Measurements from ENCODE around the gene SLC44A5. TPM values are rescaled to one million over a fixed set of nuclear protein-coding genes. Genes with fewer than 3 reads are reported as not detected.
"Not testable (repeated sequence)": the region's sequence is repeated elsewhere in the genome, so short reads cannot be mapped to it uniquely, and the experiment has no call there.

SLC44A5 gene
- under 0.01 TPM in 2 replicates for total RNA-seq

DNA sequence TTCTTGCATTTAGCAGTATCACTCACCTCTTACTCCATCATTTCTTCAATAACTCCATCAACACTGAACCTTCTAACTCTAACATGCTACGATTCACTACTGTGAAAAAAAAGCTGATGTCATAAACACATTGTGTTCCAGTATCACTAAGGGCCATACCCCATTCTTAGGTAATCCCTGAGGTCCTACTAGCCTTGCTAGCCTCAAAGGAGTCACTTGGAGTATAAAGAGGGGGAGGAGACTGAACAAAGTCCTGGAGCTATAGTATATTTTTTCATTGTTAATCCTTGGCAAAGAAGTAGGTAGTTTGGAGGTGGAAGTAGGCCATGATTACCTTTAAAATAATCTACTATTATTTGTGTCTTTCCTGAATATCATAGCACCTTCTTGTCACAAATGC is at the start of gene SLC44A5:
Gene SLC44A5, minus strand, starts transcription at position 101 of the 400 bp plus-strand sequence. CDS start 69,667 bp downstream, outside the sequence.
- H3K4me3 ChIP-seq (ENCODE audit: low read depth, low read length): no peak within 1 kb of the TSS
- TF ChIP-seq, protein P1, sequence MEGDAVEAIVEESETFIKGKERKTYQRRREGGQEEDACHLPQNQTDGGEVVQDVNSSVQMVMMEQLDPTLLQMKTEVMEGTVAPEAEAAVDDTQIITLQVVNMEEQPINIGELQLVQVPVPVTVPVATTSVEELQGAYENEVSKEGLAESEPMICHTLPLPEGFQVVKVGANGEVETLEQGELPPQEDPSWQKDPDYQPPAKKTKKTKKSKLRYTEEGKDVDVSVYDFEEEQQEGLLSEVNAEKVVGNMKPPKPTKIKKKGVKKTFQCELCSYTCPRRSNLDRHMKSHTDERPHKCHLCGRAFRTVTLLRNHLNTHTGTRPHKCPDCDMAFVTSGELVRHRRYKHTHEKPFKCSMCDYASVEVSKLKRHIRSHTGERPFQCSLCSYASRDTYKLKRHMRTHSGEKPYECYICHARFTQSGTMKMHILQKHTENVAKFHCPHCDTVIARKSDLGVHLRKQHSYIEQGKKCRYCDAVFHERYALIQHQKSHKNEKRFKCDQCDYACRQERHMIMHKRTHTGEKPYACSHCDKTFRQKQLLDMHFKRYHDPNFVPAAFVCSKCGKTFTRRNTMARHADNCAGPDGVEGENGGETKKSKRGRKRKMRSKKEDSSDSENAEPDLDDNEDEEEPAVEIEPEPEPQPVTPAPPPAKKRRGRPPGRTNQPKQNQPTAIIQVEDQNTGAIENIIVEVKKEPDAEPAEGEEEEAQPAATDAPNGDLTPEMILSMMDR (IDR thresholded peaks at IDR 0.05; ENCODE audit: insufficient read depth, low read depth, low read length): no peak

DNA sequence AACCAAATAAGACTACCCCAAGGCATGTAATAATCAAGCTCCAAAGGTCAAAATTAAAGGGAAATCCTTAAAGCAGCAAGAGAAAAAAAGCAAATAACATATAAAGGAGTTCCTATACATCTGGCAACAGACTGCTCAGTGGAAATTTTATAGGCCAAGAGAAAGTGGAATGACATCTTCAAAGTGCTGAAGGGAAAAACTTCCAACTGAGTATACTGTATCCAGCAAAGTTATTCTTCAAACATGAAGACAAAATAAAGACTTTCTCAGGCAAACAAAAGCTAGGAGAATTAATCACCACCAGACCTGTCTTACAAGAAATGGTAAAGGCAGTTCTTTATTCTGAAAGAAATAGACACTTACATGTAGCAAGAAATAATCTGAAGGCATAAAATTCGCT is 45.0 kb upstream of the SLC44A5 start:
- TF ChIP-seq, protein P1 (IDR thresholded peaks at IDR 0.05; ENCODE audit: insufficient read depth, low read depth, low read length): no peak

More for the DNA sequence above, at the start of gene SLC44A5:
- DNase-seq (ENCODE audit: low read depth): no peak

DNA sequence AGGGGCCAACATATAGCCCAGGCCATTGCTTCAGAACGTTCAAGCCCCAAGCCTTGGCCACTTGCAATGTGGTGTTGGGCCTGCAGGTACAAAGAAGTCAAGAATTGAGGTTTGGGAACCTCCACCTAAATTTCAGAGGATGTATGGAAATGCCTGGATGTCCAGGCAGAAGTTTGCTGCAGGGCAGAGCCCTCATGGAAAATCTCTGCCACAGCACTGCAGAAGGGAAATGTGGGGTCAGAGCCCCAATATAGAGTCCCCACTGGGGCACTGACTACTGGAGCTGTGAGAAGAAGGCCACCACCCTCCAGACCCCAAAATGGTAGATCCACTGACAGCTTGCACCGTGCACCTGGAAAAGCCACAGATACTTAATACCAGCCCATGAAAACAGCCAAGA is 36.3 kb upstream of the SLC44A5 start:
- DNase-seq (ENCODE audit: low read depth); H3K4me3 ChIP-seq (ENCODE audit: low read depth, low read length): not testable (repeated sequence)

More for the DNA sequence above, 45.0 kb upstream of the SLC44A5 start:
- H3K4me3 ChIP-seq (ENCODE audit: low read depth, low read length): no peak overlapping the region
- DNase-seq (ENCODE audit: low read depth): no peak

DNA sequence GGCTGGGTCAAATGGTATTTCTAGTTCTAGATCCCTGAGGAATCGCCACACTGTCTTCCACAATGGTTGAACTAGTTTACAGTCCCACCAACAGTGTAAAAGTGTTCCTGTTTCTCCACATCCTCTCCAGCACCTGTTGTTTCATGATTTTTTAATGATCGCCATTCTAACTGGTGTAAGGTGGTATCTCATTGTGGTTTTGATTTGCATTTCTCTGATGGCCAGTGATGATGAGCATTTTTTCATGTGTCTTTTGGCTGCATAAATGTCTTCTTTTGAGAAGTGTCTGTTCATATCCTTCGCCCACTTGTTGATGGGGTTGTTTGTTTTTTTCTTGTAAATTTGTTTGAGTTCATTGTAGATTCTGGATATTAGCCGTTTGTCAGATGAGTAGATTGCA is 34.2 kb upstream of the SLC44A5 start:
- DNase-seq (ENCODE audit: low read depth); H3K4me3 ChIP-seq (ENCODE audit: low read depth, low read length): not testable (repeated sequence)

DNA sequence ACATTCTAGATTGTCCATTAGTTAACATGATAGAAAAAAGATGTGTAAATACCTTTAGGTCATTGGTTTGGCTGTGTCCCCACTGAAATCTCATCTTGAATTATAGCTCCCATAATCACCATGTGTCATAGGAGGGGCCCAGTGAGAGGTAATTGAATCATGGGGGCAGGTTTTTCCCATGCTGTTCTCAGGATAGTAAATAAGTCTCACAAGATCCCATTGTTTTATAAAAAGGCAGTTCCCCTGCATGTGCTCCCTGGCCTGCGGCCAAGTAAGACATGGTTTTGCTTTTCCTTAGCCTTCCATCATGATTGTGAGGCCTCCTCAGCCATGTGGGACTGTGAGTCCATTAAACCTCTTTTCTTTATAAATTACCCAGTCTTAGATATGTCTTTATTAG is 32.5 kb upstream of the SLC44A5 start:
- TF ChIP-seq, protein P1 (IDR thresholded peaks at IDR 0.05; ENCODE audit: insufficient read depth, low read depth, low read length): no peak
- DNase-seq (ENCODE audit: low read depth): no peak
- H3K4me3 ChIP-seq (ENCODE audit: low read depth, low read length): no peak overlapping the region

DNA sequence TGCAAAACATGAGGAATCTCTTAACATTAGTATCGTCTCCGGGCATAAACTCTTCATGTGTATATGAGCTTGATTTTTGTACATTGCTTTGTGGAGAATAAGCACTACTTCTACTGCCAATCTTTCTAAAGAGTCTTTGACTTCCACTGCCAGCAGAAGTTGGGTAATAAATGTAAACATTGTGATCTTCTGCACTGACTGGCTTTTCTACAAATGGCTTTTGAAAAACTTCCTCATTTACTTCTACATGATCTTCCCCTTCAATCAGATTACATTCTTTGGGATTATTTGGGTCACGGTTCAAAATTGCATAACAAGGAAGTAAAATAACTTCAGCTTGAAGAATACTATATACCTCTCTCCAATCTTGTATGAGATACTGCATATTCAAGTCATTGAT is 30.4 kb upstream of the SLC44A5 start:
- no peak overlapping the region for H3K4me3 ChIP-seq (ENCODE audit: low read depth, low read length)
- TF ChIP-seq, protein P1 (IDR thresholded peaks at IDR 0.05; ENCODE audit: insufficient read depth, low read depth, low read length): no peak
- no peak for DNase-seq (ENCODE audit: low read depth)

DNA sequence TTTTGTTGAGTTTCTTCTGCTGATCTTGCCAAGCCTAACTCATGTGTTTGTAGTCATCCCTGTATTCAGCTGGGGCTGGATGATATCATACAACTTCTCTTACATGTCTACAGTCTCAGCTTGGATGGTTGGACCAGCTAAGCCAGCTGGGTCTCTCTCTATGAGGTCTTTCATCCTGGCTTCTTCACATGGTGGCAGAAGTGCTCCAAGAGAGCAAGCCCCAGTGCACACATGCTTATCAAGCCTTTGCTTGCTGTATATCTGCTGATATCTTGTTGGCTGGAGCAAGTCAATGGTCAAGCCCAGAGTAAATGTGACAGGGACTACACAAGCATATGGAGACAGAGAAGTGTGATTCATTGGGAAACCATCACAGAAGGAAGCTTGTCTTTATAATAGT is 29.2 kb upstream of the SLC44A5 start:
- DNase-seq (ENCODE audit: low read depth): no peak
- no peak overlapping the region for H3K4me3 ChIP-seq (ENCODE audit: low read depth, low read length)
- TF ChIP-seq, protein P1 (IDR thresholded peaks at IDR 0.05; ENCODE audit: insufficient read depth, low read depth, low read length): no peak

DNA sequence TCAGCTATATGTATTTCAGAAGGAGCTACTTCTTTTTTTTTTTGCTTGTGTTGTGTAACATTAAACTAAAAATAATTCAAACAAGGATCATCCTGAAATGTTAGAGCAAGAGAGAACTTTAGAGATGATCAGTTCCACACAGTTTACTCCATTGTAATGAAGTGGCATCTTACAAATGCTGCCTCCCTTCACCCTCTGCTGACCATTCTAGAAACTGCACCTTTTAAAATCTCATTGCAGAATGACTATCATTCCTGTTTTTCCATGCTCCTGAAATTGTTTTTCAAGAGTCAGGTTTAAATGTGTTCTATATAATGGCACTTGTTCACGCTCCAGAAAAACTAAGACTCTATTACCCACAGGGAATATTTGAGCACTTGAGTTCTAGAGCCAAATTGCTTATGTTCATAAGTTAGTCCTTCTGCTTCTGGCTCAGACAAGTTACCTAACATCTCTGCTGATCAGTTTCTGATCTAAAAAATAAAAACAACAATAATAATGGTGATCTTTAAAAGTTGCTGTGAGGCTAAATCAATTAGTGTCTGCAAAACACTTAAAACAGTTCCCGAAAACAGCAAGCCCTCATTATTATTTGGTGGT is 21.5 kb upstream of the SLC44A5 start:
- peak; percentile 32 for DNase-seq (ENCODE audit: low read depth)
- TF ChIP-seq, protein P1 (IDR thresholded peaks at IDR 0.05; ENCODE audit: insufficient read depth, low read depth, low read length): peak; percentile 79
- no peak overlapping the region for H3K4me3 ChIP-seq (ENCODE audit: low read depth, low read length)

All from fibroblast of villous mesenchyme (primary cell).